HG03095 (cell line): ENCODE data around the gene CD53.

Experiments
- ATAC-seq: cut with Tn5 transposase; IDR thresholded peaks from one replicate; pipeline ENCODE4 v1.9.1; 2021; ENCODE audit warnings: moderate library complexity; ENCODE audit not compliant: unreplicated experiment

Gene CD53

GRCh38 chr1:110875216-110875731, 2.3 kb downstream of the CD53 start:
- ATAC-seq: peak; percentile 36

GRCh38 chr1:110876748-110877341, 3.9 kb downstream of the CD53 start:
- no peak for ATAC-seq

GRCh38 chr1:110877364-110877763, 4.4 kb downstream of the CD53 start:
- no peak for ATAC-seq

GRCh38 chr1:110877776-110878175, 4.8 kb downstream of the CD53 start:
- no peak for ATAC-seq

GRCh38 chr1:110878591-110878990, 5.6 kb downstream of the CD53 start:
- ATAC-seq: no peak

- ATAC-seq: no peak
Measured at GRCh38 chr1:110878993-110879392, 6.0 kb downstream of the CD53 start.

GRCh38 chr1:110879758-110880606, 7.0 kb downstream of the CD53 start:
- ATAC-seq: peak; percentile 48

- peak; percentile 17 for ATAC-seq
Measured at GRCh38 chr1:110880708-110881374, 7.9 kb downstream of the CD53 start.

GRCh38 chr1:110888049-110888448, 15.1 kb downstream of the CD53 start:
- ATAC-seq: no peak

- ATAC-seq: no peak
Measured at GRCh38 chr1:110888641-110889040, 15.7 kb downstream of the CD53 start.

GRCh38 chr1:110890474-110891196, 17.7 kb downstream of the CD53 start:
- ATAC-seq: no peak

- no peak for ATAC-seq
Measured at GRCh38 chr1:110893908-110894490, 21.1 kb downstream of the CD53 start.

- no peak for ATAC-seq
Measured at GRCh38 chr1:110896090-110896489, 23.1 kb downstream of the CD53 start.

GRCh38 chr1:110897681-110898080, 24.7 kb downstream of the CD53 start:
- ATAC-seq: no peak

GRCh38 chr1:110898734-110899457, 25.9 kb downstream of the CD53 start:
- no peak for ATAC-seq

- ATAC-seq: no peak
Measured at GRCh38 chr1:110899458-110899843, 26.5 kb downstream of the CD53 start.

GRCh38 chr1:110902820-110903463, 30.0 kb downstream of the CD53 start:
- no peak for ATAC-seq

- no peak for ATAC-seq
Measured at GRCh38 chr1:110903853-110904500, 31.0 kb downstream of the CD53 start.

GRCh38 chr1:110912784-110913183, 39.8 kb downstream of the CD53 start:
- no peak for ATAC-seq
